ENCODE measurements around the gene JUNB. TPM values are rescaled to one million over a fixed set of nuclear protein-coding genes. Genes with fewer than 3 reads are reported as not detected.

Gene JUNB
- 16.4 and 19.4 TPM in 2 replicates for total RNA-seq (2022)
- percentile 85 among the genes with signal in this experiment for Bru-seq, nascent RNA
- BruChase-seq, experiment 1, labeled RNA remaining after a 2-hour chase: percentile 58 among the genes with signal in this experiment
- percentile 65 among the genes with signal in this experiment for BruChase-seq, experiment 2, labeled RNA remaining after a 6-hour chase
- long read RNA-seq, transcript JUNB-201 (1 exons, 1,820 nt): major isoform, 73 of 73 reads
- long read RNA-seq, partial matches to known transcripts: 0 of 73 reads
- long read RNA-seq, other reads (novel, unspliced or antisense): 0 of 73 reads

- no TSS peak for BruUV-seq (replicated peaks)
- peak within 1 kb of the TSS; percentile 83 for H3K27ac Mint-ChIP-seq (ENCODE audit: unreplicated experiment)
These were observed at the start of gene JUNB for GRCh38 chr19:12791345-12792050. Gene JUNB, plus strand, starts transcription at chr19:12791486. Its CDS starts 286 bp downstream, at chr19:12791772.

GRCh38 chr19:12745166-12745897, 46.0 kb upstream of the JUNB start:
- peak overlapping the region; percentile 17 for H3K27ac Mint-ChIP-seq (ENCODE audit: unreplicated experiment)
- CTCF ChIA-PET: no interaction called here

More at GRCh38 chr19:12791345-12792050, at the start of gene JUNB:
- Histone ChIP-seq H3K27me3 (replicated peaks; ENCODE audit: control insufficient read depth, insufficient read depth, low read length) (no peaks in the 10 kb centered on the region), H3K4me1 (peaks cover 33% of the 10 kb centered on the region), H3K36me3 (ENCODE audit: control insufficient read depth, insufficient read depth, low read length) (no peaks in the 10 kb centered on the region), H3K9me3 (no peaks in the 10 kb centered on the region), H3K4me3 (ENCODE audit: low read depth, low read length) (peak within 1 kb of the TSS; percentile 93)
- Mint-ChIP-seq H3K4me1 (ENCODE audit: low read depth, unreplicated experiment) (peaks cover 25% of the 10 kb centered on the region), H3K27me3 (ENCODE audit: insufficient read depth, unreplicated experiment) (no peaks in the 10 kb centered on the region), H3K9me3 (ENCODE audit: unreplicated experiment) (no peaks in the 10 kb centered on the region), H3K4me3 (ENCODE audit: unreplicated experiment) (peak within 1 kb of the TSS; percentile 92), H3K36me3 (ENCODE audit: insufficient read depth, unreplicated experiment) (peaks cover 45% of the 10 kb centered on the region)
- CTCF ChIA-PET: interaction anchor here (0.6 to 3.7 kb wide), 7 partner anchors 9 to 70 kb away, joined by 3 to 38 read pairs (median 5); partner anchors contain the start of genes RNASEH2A and TNPO2
- no peak for TF ChIP-seq CTCF (IDR thresholded peaks at IDR 0.05; ENCODE audit: insufficient read depth in 1 of 2, low read depth in 1 of 2, low read length in 1 of 2, severe bottlenecking in 1 of 2, unreplicated experiment in 1 of 2)
- POLR2A ChIA-PET: interaction anchor here (0.5 to 3.0 kb wide), 10 partner anchors 9 to 128 kb away, joined by 3 to 36 read pairs (median 7); partner anchors contain the start of genes RNASEH2A and SYCE2
- DNase-seq: peak; percentile 94 to 96
- intact Hi-C loops (cut with micrococcal nuclease; ENCODE audit: unreplicated experiment): loop anchor here (1.0 to 5.0 kb wide), 2 partner anchors 14 to 361 kb away; partner anchors contain the start of genes IER2 and STX10

More at GRCh38 chr19:12745166-12745897, 46.0 kb upstream of the JUNB start:
- Histone ChIP-seq H3K27me3 (replicated peaks; ENCODE audit: control insufficient read depth, insufficient read depth, low read length) (no peaks in the 10 kb centered on the region), H3K36me3 (ENCODE audit: control insufficient read depth, insufficient read depth, low read length) (peaks cover 2% of the 10 kb centered on the region), H3K4me3 (ENCODE audit: low read depth, low read length) (no peak overlapping the region), H3K9me3 (no peaks in the 10 kb centered on the region), H3K4me1 (no peaks in the 10 kb centered on the region)
- Mint-ChIP-seq H3K4me1 (ENCODE audit: low read depth, unreplicated experiment) (peaks cover 5% of the 10 kb centered on the region), H3K36me3 (ENCODE audit: insufficient read depth, unreplicated experiment) (peaks cover 45% of the 10 kb centered on the region), H3K27me3 (ENCODE audit: insufficient read depth, unreplicated experiment) (peaks cover 4% of the 10 kb centered on the region), H3K4me3 (ENCODE audit: unreplicated experiment) (no peak overlapping the region), H3K9me3 (ENCODE audit: unreplicated experiment) (no peaks in the 10 kb centered on the region)
- no peak for DNase-seq
- POLR2A ChIA-PET: no interaction called here
- BruUV-seq (replicated peaks): no TSS peak
- no peak for TF ChIP-seq CTCF (IDR thresholded peaks at IDR 0.05; ENCODE audit: insufficient read depth in 1 of 2, low read depth in 1 of 2, low read length in 1 of 2, severe bottlenecking in 1 of 2, unreplicated experiment in 1 of 2)
- intact Hi-C loops (cut with micrococcal nuclease; ENCODE audit: unreplicated experiment): no loop called here
